GM18511 (cell line): ENCODE results near the gene RPAP3.

Experiments used
- ATAC-seq: cut with Tn5 transposase; IDR thresholded peaks from one replicate; pipeline ENCODE4 v1.9.1; 2021; ENCODE audit warnings: mild to moderate bottlenecking, moderate library complexity; ENCODE audit not compliant: unreplicated experiment

Gene RPAP3

DNA sequence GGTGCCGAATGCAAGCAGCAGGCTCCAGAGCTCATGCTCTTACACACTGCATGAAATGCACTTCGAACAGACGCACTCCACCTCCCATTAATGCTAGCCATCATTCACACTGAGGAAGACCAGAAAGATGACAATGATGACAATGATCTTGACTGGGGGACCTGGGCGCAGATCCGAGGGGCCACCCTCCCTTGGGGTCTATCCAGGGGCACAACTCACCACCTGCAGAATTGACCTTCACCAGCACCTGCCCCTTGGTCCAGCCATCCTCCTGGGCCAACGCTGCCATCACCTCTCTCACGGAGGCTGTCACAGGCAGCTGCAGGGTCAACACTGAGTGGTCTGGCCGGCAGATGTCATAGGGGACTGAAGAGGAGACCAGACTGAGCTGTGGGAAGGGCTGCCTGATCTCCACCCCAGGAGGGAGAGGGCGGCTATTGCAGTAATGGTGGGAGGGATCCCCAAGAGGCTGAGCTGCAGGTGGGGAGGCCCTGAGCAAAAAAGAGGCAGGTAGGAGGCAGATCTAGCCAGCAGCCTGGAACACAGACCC, 37.6 kb upstream of the RPAP3 start:
- no peak for ATAC-seq

GRCh38 chr12:47742253-47742825, 36.5 kb upstream of the RPAP3 start:
- ATAC-seq, result no peak

DNA sequence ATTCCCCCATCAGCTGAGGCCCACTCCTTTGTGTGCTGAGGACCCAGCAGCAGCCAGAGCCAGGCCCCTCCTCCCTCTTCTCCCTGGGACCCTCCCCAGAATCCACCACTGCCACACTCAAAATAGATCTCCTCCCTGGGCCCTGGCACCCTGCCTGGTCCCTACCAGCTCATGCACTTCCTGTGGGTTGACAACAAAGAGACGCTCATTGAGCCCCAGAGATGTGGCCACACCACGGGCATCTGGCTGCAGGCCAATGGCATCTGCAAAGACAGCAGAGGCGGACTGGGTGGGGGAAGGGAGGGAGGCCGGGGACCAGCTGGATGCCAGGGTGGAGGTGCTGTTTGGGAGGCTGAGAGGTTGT, 35.5 kb upstream of the RPAP3 start:
- peak; percentile 35 for ATAC-seq

DNA sequence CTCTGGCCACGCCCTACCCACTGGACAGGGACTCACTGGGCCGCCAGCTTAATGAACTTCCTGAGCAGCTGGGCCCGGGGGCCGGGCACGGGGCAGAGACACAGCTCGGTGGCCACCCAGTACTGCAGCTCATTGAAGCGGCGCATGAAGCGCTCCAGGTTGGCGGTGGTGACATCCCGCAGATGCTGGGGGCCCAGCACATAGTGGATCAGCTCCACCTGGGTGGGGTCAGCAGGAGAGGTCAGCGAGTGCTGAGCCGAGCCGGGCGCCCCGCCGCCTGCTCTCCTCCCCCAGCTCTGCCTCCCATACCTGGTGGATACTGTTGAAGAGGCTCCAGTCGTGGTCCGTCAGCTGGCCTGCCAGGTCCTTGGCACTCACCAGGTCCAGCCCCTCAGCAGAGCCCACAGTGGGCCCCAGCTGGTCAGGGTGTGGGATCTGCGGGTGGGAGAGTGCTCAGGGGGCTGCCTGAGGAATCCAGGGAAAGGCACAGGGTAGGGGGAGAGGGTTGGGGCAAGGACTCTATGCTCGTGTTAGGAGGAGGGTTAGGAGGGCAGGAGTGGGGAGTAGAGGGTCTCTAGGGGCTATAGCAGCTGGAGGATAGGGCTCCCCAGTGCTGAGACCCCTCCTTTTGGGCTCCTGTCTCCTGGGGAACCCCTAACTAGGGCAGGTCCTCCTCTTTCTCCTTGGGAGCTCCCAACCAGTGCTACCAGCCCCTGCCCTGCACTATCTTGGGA, 34.9 kb upstream of the RPAP3 start:
- peak; percentile 56 for ATAC-seq

- ATAC-seq, result peak; percentile 74
These were observed 34.1 kb upstream of the RPAP3 start for GRCh38 chr12:47739979-47740378.

GRCh38 chr12:47739297-47739696, 33.5 kb upstream of the RPAP3 start:
- ATAC-seq, result no peak

DNA sequence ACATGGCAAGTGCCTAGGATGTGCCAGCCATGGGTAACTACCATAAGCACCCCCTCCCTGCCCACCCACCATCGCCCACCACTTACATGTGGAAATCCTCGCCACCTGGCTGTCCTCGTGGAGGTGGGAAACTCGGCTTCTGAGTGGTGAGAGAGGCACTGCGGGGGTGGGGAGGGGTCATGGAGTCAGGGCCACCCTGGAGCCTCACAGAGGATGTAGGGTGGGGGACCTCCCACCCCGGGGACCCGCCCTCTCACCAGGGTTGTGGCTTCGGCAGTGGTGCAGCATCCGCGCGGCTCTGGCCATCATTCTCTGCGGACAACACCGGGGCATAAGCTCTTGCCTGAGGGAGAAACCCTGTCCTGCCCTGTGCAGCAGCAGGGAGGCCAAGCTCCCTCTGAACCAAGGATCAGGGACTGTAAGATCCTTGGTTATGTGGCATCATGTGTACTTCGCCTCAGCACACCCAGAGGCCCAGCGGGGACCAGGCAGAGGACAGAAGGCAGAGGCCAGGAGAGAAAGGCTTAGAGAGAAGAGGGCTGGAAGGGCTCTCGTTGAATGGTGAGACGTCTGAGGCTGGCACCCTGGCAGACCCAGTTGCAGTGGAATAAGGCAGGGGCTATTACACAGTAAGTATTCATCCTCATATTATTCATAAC, 32.2 kb upstream of the RPAP3 start:
- ATAC-seq, result no peak

- no peak for ATAC-seq
These were observed 31.2 kb upstream of the RPAP3 start for GRCh38 chr12:47736877-47737676.

DNA sequence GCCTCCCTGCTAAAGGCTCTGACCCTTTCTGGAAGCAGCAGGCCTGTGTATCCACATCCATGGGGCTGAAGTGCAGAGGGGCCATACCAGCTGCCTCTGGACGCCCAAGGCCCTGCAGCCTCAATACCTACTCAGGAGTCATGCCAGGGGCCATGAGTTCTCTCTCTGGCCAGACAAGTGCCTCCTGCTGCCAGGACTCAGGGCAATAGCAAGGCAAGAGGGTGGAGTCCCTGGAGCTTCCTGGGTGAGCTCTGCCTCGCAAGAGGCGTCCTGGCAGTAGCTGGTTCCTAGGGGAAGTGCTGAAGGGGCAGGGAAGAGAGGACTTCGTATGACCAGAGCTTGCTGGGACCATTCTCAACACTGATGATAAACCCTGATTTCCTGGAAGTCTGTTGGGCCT, 30.4 kb upstream of the RPAP3 start:
- ATAC-seq, result no peak

GRCh38 chr12:47735649-47736048, 29.8 kb upstream of the RPAP3 start:
- no peak for ATAC-seq

DNA sequence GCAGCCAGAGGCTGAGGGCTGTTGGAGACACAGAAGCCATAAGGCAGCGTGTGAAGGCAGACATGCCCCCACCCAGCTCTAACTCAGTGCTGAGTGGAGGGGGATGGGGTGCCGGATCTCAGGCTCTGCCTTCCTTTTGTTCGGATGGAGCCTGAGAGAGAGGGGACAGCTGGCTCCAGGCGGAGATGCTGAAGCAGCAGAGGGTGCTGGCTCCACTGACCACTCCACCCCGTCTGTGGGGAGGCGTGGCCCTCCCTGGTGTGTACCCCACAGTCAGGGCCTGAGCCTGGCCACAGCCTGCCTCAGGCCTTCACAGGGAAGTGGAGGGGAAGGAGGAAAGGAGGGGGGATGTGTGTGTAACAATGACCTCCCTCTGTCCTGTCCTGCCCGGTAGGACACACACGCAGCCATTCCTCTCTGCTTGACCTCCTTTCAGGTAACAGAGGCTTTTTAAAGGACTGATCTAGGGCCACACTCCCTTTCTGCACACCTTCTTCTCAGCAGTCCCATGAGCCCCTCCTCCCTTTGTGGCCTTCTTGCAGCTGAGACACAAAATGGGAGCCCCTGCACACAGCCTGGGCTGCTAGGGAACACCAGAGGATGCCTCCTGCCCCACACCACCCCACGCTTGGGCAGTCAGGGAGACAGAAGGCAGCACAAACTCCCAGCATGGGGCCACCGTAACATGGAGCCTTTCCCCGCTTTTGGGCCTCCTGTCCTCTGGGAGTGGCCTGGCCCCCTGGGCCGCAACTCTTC, 29.1 kb upstream of the RPAP3 start:
- ATAC-seq, result no peak

DNA sequence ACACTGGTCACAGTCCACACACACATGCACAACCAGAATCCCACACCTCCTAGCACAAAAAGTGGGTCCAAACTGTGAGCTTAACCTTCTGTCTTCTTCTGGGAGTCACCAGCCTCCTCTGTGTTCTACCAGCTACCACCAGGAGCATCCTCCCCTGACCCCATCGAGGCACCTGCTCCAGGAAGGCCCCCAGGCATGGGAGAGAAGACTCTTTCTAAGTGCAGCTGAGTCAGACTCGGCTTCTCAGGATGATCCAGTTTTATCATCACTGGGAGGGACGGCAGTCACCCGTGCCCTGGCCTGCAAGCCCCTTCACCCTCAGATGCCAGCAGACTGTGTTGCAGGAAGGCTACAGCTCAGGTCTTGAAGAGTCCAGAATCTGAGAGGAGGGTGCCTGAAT, 27.3 kb upstream of the RPAP3 start:
- no peak for ATAC-seq

DNA sequence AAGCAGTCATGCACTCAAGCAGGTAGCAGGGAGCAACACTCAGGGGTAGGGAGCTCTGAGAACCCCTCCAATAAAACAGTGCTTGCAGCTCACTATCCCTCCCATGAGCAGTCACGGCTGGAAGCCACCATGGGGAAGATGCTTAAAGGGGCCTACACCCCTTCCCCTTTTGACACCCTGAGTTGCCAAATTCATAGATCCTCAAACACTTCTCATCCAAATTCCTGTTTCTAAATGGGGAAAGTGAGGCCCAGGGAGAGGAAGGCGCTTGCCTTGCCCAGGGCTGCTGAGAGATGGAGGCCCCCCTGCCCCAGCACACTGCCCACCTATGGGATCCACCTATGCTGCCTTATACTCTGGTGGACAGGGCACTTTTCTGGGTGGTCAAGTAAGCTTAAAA, 26.7 kb upstream of the RPAP3 start:
- ATAC-seq, result no peak

DNA sequence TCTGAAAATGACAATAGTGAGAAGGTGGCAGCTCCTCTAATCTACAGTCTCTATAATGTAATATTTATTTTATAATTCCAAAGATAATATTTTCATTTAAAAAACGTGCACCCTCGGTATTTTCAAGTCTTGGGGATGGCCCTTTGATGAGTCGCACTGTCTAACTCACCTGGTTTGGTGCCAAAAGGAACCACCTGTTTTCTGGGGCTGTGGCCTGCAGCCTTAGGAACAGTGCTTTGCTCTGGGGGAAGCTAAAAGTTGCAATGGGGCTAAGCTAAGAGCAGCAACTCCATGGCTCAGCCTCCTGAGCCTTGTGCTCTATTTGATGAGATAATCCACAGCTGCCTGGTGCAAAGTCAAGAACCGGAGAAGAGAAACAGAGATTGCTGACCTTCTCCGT, 25.9 kb upstream of the RPAP3 start:
- no peak for ATAC-seq

- no peak for ATAC-seq
These were observed 24.5 kb upstream of the RPAP3 start for GRCh38 chr12:47730341-47730744.

DNA sequence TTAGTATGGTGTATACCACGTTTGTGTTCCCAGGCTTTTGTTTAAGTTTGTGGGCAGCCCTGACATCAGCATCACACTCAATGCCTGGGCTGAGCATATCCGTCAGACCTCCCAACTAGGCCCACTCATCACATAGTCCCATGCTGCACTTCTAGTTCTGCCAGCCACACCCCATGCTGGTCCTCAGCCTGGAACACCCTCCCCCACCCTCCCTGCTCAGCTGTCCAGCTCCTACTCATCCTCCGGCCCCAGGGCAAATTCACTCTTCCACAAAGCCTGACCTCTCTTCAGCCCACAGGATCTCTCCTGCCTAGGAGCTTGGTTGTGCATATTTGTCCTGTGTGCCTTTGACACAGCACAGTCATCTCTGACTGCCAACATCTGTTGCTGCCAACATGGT, 23.4 kb upstream of the RPAP3 start:
- no peak for ATAC-seq

DNA sequence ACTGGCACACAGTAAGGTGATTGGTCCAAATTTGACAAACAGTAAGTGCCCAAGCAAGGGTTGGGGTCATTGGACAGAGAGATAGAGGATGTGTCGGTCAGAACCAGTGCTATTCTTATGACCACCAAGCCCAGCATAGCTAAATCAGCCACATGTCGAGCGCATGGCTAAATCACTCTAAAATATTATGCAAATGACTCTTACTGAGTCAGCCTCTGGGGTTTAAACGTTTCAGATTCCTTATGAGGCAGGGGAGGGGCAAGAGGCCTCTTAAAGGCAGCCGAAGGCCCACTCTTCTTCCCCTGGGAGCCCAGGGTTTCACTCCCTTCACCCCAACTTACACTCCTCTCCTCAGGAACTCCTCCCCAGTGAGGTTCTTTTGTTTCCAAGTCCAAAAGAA, 20.1 kb upstream of the RPAP3 start:
- ATAC-seq, result peak; percentile 93

- no peak for ATAC-seq
These were observed 19.4 kb upstream of the RPAP3 start, which contains the start of gene ENDOU for GRCh38 chr12:47725091-47725772. ENDOU (minus strand) TSS chr12:47725490; CDS start chr12:47725413, 77 bp downstream.

DNA sequence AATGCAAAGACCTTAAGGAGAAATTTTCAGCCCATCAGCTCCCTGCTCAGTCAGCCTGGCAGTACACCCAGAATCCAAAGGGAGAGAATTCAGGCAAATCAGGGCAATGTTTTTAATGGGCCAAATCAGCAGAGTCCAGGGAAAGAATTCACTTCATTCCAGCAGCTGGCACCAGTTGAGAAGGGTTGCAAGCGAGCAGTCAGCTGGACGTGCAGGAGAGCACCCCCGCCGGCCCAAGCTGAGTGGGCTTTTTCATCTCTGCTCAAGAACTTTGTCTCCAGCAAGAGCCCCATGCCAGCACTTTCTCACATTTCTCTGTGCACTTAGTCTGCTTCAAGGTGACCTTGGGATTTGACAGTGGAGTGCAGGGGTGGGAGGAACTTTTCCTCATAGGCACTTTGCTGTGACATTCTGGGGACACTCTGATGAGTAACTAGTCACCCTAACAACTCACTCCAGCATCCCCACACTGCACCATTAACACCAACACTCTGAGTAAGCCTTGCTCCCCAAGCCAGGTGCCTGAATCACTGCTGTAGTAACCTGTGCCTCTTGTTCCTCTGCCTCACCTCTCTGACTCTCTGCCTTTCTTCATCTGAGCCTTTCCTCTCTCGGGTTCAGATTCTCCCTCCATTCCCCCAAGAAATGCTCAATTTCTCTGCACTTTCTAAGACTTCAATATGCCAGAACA, 17.3 kb upstream of the RPAP3 start:
- no peak for ATAC-seq
